GM12878 (cell line): ENCODE measurements around the gene GNLY. TPM values are rescaled to one million over a fixed set of nuclear protein-coding genes. Genes with fewer than 3 reads are reported as not detected.

Source experiments
- ATAC-seq: fragments of 200-7000 bp; cut with Tn5 transposase; 3 replicates; pipeline ENCODE4 v1.9.1; 2020; ENCODE audit warnings: mild to moderate bottlenecking, moderate library complexity
- BruUV-seq: library from RNA; stranded (reverse); fragments of 400-500 nt; replicated peaks from 2 replicates; lab custom pipeline; 2021; lab: Mats Ljungman, UMichigan
- CTCF ChIA-PET: fragments of 300-600 bp; sonication (Branson Sonifier 250); formaldehyde crosslinking; extraction: SDS; loops from one replicate; lab custom pipeline; 2021; ENCODE audit warnings: inconsistent platforms; lab: Yijun Ruan, JAX
- POLR2A ChIA-PET: fragments of 350-600 bp; formaldehyde crosslinking; extraction: SDS; loops from one replicate; lab custom pipeline; 2021; ENCODE audit warnings: inconsistent platforms; lab: Charles Lee
- RAD21 ChIA-PET: fragments of 300-600 bp; sonication (Branson Sonifier 250); formaldehyde crosslinking; loops from one replicate; lab custom pipeline; 2023; ENCODE audit warnings: antibody characterized with exemption; ENCODE audit not compliant: unreplicated experiment; lab: Charles Lee
- SMC1A ChIA-PET: fragments of 300-600 bp; sonication (Branson Sonifier 250); formaldehyde crosslinking; loops from one replicate; lab custom pipeline; 2023; ENCODE audit not compliant: unreplicated experiment, uncharacterized antibody; lab: Charles Lee
- DNase-seq: peaks from one replicate; pipeline ENCODE4 v3.0.0-alpha.2; 2011; ENCODE audit warnings: low read depth, low spot score
- FAIRE-seq: peaks from 3 replicates; lab custom pipeline; 2011; peaks lifted over from hg19 to GRCh38; lab: Jason Lieb, UNC
- H2AFZ ChIP-seq: 2 replicates; pipeline ENCODE4 v1.6.0; 2011; ENCODE audit warnings: low read depth, low read length, control low read depth; ENCODE audit not compliant: control insufficient read depth
- H3K27ac ChIP-seq: 2 replicates; pipeline ENCODE4 v1.5.1; 2011; ENCODE audit warnings: control low read depth; ENCODE audit not compliant: control insufficient read depth, insufficient read depth
- H3K27me3 ChIP-seq, 2 experiments: replicated peaks in 1 of 2; 2 replicates each; pipeline versions ENCODE4 v1.6.0 to v1.6.1; 2011; ENCODE audit warnings: low read length in 1 of 2; ENCODE audit not compliant: control insufficient read depth in 2 of 2, insufficient read depth in 2 of 2
- H3K36me3 ChIP-seq, 2 experiments: 2 replicates each; pipeline ENCODE4 v1.5.1; 2011; ENCODE audit warnings: low read length in 1 of 2; ENCODE audit not compliant: control insufficient read depth in 2 of 2, insufficient read depth in 2 of 2
- H3K4me1 ChIP-seq: 2 replicates; pipeline ENCODE4 v1.6.1; 2011; ENCODE audit warnings: mild to moderate bottlenecking, low read length, moderate library complexity, mixed read lengths; ENCODE audit not compliant: control insufficient read depth, insufficient read depth
- H3K4me2 ChIP-seq: 2 replicates; pipeline ENCODE4 v1.6.0; 2011; ENCODE audit warnings: control low read depth; ENCODE audit not compliant: control insufficient read depth, insufficient read depth
- H3K4me3 ChIP-seq: fragments of 200-600 bp; sonication (generic); 2 replicates; pipeline ENCODE4 v1.5.1; 2016
- H3K79me2 ChIP-seq: 2 replicates; pipeline ENCODE4 v1.6.0; 2011; ENCODE audit warnings: low read length; ENCODE audit not compliant: control insufficient read depth, insufficient read depth
- H3K9ac ChIP-seq: 2 replicates; pipeline ENCODE4 v1.8.0; 2011; ENCODE audit warnings: low read length, control low read depth, mixed read lengths; ENCODE audit not compliant: control insufficient read depth, insufficient read depth
- H3K9me3 ChIP-seq: replicated peaks from 3 replicates; pipeline ENCODE4 v1.5.1; 2011; ENCODE audit warnings: mild to moderate bottlenecking, low read length; ENCODE audit not compliant: control insufficient read depth, insufficient read depth
- H4K20me1 ChIP-seq: 2 replicates; pipeline ENCODE4 v1.6.0; 2011; ENCODE audit not compliant: control insufficient read depth, insufficient read depth
- BRCA1 ChIP-seq: IDR thresholded peaks from 2 replicates; pipeline ENCODE4 v1.6.1; 2011; ENCODE audit warnings: low read depth, low read length, improper control_type of control experiment
- CEBPB ChIP-seq, 2 experiments: fragments of 150-350 bp in 1 of 2; IDR thresholded peaks; 2 replicates each; pipeline ENCODE4 v1.6.1; 2012 to 2014; ENCODE audit warnings: low read depth in 2 of 2, low read length in 2 of 2, borderline replicate concordance in 1 of 2, inconsistent platforms in 1 of 2
- CREM ChIP-seq: IDR thresholded peaks from 2 replicates; pipeline ENCODE4 v1.6.1; 2014; ENCODE audit warnings: antibody characterized with exemption, low read depth
- DPF2 ChIP-seq: fragments of 450-650 bp; IDR thresholded peaks from 2 replicates; pipeline ENCODE4 v1.6.1; 2017; ENCODE audit warnings: mild to moderate bottlenecking
- ETV6 ChIP-seq, 2 experiments: fragments of 450-650 bp in 1 of 2; IDR thresholded peaks in 1 of 2; conservative IDR thresholded peaks in 1 of 2; 2 replicates each; pipeline ENCODE4 v1.6.1; 2014; ENCODE audit warnings: antibody characterized with exemption in 1 of 2, borderline replicate concordance in 1 of 2, low read depth in 1 of 2, mild to moderate bottlenecking in 1 of 2, moderate library complexity in 1 of 2
- GABPA ChIP-seq: IDR thresholded peaks from 2 replicates; pipeline ENCODE4 v1.6.1; 2014; ENCODE audit warnings: antibody characterized with exemption, low read depth, mild to moderate bottlenecking, inconsistent platforms
- JUND ChIP-seq: IDR thresholded peaks from 2 replicates; pipeline ENCODE4 v1.6.1; 2012; ENCODE audit warnings: low read depth, mild to moderate bottlenecking, low read length, improper control_type of control experiment, moderate library complexity
- MEF2B ChIP-seq: fragments of 450-650 bp; IDR thresholded peaks from 2 replicates; pipeline ENCODE4 v1.6.1; 2018; ENCODE audit warnings: mild to moderate bottlenecking, moderate library complexity; ENCODE audit not compliant: partially characterized antibody, poor library complexity, severe bottlenecking
- RELA ChIP-seq: fragments of 450-650 bp; IDR thresholded peaks from 2 replicates; pipeline ENCODE4 v1.8.0; 2014; ENCODE audit warnings: borderline replicate concordance; ENCODE audit not compliant: partially characterized antibody
- ZSCAN29 ChIP-seq: fragments of 450-650 bp; IDR thresholded peaks from 2 replicates; pipeline ENCODE4 v1.6.1; 2017; ENCODE audit warnings: mild to moderate bottlenecking, moderate library complexity
- WGBS: methylation state at CpG from one replicate; pipeline ENCODE4 v1.1.6; 2016; ENCODE audit warnings: low lambda C conversion rate; ENCODE audit not compliant: insufficient replicate concordance, insufficient coverage; ENCODE audit errors: missing lambda C conversion rate; 5-methylcytosine and 5-hydroxymethylcytosine counted together
- in situ Hi-C: fragments of 300-500 bp; cut with MboI; formaldehyde crosslinking; loops from 9 replicates; pipeline ENCODE4 v1.14.3; 2018; ENCODE audit warnings: mixed read lengths
- intact Hi-C: fragments of 100-400 bp; cut with micrococcal nuclease; formaldehyde crosslinking; loops from one replicate; pipeline ENCODE4 v1.14.2; 2022; ENCODE audit not compliant: unreplicated experiment
- polyA plus RNA-seq, 11 experiments: library from polyadenylated mRNA; depleted of rRNA in 4 of 11; unstranded in 6 of 11; stranded (reverse) in 5 of 11; fragments of >200 nt; fragmentation: Nextera tagmentation in 4 of 11; fragmentation: Illumina TruSeq in 1 of 11; extraction: Ambion mirVana in 4 of 11; extraction: Trizol in 1 of 11; gene quantifications; 1 replicate in 1 of 11; 2 replicates in 10 of 11; pipeline versions ENCODE4 v1.2.1 to v1.2.3, GENCODE V29; 2011 to 2016; ENCODE audit warnings: inconsistent platforms in 2 of 11, missing spikeins in 2 of 11, low read depth in 1 of 11
- total RNA-seq, 4 experiments: library from RNA; depleted of rRNA in 3 of 4; stranded (reverse); fragments of >200 nt in 3 of 4; fragmentation: Illumina TruSeq in 1 of 4; extraction: Trizol in 1 of 4; gene quantifications; 2 replicates each; pipeline versions ENCODE4 v1.2.1 to v1.2.3, GENCODE V29; 2013 to 2021
- TF ChIP-seq, protein P1 (sequence below): IDR thresholded peaks from 2 replicates; pipeline ENCODE4 v1.6.1; 2011; ENCODE audit warnings: mild to moderate bottlenecking, low read depth, low read length, moderate library complexity; ENCODE audit not compliant: insufficient replicate concordance
- TF ChIP-seq, protein P2 (sequence below): fragments of 450-650 bp; IDR thresholded peaks from 2 replicates; pipeline ENCODE4 v1.6.1; 2017; ENCODE audit warnings: low read depth, mild to moderate bottlenecking, moderate library complexity
- TF ChIP-seq, protein P3 (sequence below): fragments of 450-650 bp; IDR thresholded peaks from 2 replicates; pipeline ENCODE4 v1.6.1; 2016; ENCODE audit warnings: mild to moderate bottlenecking, moderate library complexity, borderline replicate concordance

Gene GNLY
- total and polyA plus RNA-seq, 10 of the 15 experiments (the other 5 are each of a cell fraction or from before 2014, with no cell fraction given): 0.18 to 0.42 TPM; not detected in 8

DNA sequence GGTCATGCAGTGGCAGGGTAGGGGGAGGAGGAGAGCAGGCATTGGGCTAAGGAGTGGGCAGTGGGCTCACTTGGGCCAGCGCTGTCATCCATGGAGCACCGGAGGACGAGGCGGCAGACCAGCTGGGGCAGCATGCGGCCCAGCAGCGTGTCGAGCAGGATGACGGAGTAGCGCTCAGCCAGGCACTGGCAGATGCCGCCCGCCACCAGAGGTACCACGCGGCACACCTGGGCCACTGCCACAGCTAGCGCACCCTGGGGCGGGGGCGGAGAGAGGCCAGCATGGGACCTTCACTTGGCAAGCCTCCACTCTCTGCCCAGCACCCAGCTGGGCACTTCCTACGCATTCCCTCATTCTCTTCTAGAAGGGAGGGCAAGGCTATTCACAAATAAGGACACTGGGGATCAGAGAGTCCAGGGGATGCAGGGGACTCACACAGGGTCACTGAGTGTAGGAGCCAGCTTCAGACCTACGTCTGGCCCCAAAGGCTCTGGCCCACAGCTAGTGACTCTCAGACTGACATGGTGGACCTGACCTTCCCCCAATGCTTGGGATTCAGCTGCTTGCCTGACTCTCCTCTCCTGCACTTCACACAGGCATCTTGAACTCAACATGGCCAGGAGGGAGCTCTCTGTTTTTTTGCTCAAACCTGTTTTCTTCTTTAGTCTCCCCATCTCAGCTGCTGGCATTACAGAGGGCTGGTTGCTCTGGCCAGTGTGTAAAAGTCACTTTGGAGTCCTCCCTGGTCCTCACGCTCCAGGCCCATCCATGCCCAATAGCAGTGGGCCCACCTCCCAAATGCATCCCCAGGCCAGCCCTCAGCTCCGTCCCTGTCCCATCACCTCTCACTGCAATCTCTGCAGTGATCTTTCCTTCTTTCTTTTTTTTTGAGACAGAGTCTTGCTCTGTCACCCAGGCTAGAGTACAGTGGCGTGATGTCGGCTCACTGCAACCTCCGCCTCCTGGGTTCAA is 30.3 kb upstream of the GNLY start (continued):
- TF ChIP-seq ZSCAN29 (no peak), BRCA1 (no peak), CEBPB (IDR thresholded peaks at IDR 0.05; ENCODE audit: borderline replicate concordance in 1 of 2, low read depth in 2 of 2, low read length in 2 of 2) (no peak)
- TF ChIP-seq, protein P1, sequence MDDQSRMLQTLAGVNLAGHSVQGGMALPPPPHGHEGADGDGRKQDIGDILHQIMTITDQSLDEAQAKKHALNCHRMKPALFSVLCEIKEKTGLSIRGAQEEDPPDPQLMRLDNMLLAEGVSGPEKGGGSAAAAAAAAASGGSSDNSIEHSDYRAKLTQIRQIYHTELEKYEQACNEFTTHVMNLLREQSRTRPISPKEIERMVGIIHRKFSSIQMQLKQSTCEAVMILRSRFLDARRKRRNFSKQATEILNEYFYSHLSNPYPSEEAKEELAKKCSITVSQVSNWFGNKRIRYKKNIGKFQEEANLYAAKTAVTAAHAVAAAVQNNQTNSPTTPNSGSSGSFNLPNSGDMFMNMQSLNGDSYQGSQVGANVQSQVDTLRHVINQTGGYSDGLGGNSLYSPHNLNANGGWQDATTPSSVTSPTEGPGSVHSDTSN: no peak
- TF ChIP-seq, all 136 proteins: peak for 0

DNA sequence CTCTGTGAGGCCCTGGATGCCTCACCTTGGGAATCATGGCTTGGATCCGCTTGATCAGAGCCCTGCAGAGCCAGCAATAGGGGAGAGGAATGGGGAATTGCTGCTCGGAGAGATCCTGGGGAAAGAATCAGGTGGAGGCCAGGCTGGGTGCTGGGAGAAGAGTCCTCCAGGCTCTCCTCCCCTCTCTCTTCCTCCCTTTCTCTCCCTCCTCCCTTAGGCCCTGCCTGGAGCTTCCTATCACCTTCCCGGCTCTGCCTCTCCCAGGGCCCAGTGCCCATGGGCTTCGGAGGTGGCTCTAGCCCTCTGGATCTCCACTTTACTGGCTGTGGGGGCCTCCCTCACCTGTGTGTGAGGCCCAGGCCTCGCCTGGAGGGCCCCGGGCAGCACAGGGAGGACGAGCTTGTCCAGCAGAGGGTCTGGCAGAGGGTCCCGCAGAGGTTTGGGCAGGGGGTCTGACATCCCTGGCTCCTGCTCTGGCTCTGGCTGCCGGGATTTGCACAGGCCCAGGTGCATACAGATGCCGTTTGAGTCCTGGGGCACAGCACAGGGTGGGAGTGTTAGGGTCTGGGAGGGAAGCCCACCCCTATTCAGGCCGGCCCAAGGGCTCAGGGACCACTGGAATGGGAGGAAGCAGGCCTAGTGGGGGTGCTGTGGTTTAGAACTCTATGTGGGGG is 28.8 kb upstream of the GNLY start:
- Histone ChIP-seq H3K27me3 (no peaks in the 10 kb centered on the region), H3K4me2 (no peak overlapping the region), H3K4me1 (peaks cover 3% of the 10 kb centered on the region; the same call in 1 of the 2 replicates), H3K4me3 (no peak overlapping the region), H4K20me1 (no peaks in the 10 kb centered on the region), H3K9me3 (no peaks in the 10 kb centered on the region), H2AFZ (no peak overlapping the region), H3K9ac (no peak overlapping the region), H3K27ac (no peak overlapping the region), H3K36me3 (no peaks in the 10 kb centered on the region; a peak in 1 of 4 replicates), H3K79me2 (no peaks in the 10 kb centered on the region)
- BruUV-seq: no TSS peak
- in situ Hi-C loops: no loop called here
- SMC1A ChIA-PET: no interaction called here
- DNase-seq: no peak
- intact Hi-C loops: no loop called here
- TF ChIP-seq GABPA (no peak), ETV6 (conservative IDR thresholded peaks at IDR 0.05 in 1 of 2, IDR thresholded peaks at IDR 0.05 in 1 of 2; ENCODE audit: borderline replicate concordance in 1 of 2, low read depth in 1 of 2) (no peak), JUND (no peak), MEF2B (no peak), DPF2 (no peak), CREM (no peak), RELA (no peak)
- TF ChIP-seq, protein P2, sequence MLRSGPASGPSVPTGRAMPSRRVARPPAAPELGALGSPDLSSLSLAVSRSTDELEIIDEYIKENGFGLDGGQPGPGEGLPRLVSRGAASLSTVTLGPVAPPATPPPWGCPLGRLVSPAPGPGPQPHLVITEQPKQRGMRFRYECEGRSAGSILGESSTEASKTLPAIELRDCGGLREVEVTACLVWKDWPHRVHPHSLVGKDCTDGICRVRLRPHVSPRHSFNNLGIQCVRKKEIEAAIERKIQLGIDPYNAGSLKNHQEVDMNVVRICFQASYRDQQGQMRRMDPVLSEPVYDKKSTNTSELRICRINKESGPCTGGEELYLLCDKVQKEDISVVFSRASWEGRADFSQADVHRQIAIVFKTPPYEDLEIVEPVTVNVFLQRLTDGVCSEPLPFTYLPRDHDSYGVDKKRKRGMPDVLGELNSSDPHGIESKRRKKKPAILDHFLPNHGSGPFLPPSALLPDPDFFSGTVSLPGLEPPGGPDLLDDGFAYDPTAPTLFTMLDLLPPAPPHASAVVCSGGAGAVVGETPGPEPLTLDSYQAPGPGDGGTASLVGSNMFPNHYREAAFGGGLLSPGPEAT: no peak
- TF ChIP-seq, protein P3, sequence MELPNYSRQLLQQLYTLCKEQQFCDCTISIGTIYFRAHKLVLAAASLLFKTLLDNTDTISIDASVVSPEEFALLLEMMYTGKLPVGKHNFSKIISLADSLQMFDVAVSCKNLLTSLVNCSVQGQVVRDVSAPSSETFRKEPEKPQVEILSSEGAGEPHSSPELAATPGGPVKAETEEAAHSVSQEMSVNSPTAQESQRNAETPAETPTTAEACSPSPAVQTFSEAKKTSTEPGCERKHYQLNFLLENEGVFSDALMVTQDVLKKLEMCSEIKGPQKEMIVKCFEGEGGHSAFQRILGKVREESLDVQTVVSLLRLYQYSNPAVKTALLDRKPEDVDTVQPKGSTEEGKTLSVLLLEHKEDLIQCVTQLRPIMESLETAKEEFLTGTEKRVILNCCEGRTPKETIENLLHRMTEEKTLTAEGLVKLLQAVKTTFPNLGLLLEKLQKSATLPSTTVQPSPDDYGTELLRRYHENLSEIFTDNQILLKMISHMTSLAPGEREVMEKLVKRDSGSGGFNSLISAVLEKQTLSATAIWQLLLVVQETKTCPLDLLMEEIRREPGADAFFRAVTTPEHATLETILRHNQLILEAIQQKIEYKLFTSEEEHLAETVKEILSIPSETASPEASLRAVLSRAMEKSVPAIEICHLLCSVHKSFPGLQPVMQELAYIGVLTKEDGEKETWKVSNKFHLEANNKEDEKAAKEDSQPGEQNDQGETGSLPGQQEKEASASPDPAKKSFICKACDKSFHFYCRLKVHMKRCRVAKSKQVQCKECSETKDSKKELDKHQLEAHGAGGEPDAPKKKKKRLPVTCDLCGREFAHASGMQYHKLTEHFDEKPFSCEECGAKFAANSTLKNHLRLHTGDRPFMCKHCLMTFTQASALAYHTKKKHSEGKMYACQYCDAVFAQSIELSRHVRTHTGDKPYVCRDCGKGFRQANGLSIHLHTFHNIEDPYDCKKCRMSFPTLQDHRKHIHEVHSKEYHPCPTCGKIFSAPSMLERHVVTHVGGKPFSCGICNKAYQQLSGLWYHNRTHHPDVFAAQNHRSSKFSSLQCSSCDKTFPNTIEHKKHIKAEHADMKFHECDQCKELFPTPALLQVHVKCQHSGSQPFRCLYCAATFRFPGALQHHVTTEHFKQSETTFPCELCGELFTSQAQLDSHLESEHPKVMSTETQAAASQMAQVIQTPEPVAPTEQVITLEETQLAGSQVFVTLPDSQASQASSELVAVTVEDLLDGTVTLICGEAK: no peak
- no peak for FAIRE-seq
- 35% methylated on average over 11 of the region's 11 CpGs for WGBS
- RAD21 ChIA-PET: no interaction called here
- ATAC-seq: no peak
- CTCF ChIA-PET: no interaction called here
- POLR2A ChIA-PET: no interaction called here
